ENCODE results near the gene GATC.
A peak's percentile ranks its signal among the peaks of the same experiment; 100 is the strongest.
"Not testable (repeated sequence)": the region's sequence is repeated elsewhere in the genome, so short reads cannot be mapped to it uniquely, and the experiment has no call there.

Gene GATC

GRCh38 chr12:120470150-120470784, 24.0 kb downstream of the GATC start:
- no peak for DNase-seq

- no peak for DNase-seq
Measured at GRCh38 chr12:120472521-120472920, 26.3 kb downstream of the GATC start.

- DNase-seq, result no peak
Measured at GRCh38 chr12:120473807-120474615, 27.8 kb downstream of the GATC start.

GRCh38 chr12:120474616-120474960, 28.3 kb downstream of the GATC start:
- DNase-seq, result no peak

GRCh38 chr12:120475643-120476042, 29.4 kb downstream of the GATC start:
- no peak for DNase-seq

- DNase-seq, result no peak
Measured at GRCh38 chr12:120479458-120479857, 33.2 kb downstream of the GATC start.

- no peak for DNase-seq
Measured at GRCh38 chr12:120480211-120480610, 34.0 kb downstream of the GATC start.

- DNase-seq, result no peak
Measured at GRCh38 chr12:120481022-120481767, 35.0 kb downstream of the GATC start.

- DNase-seq, result no peak
Measured at GRCh38 chr12:120483621-120484020, 37.4 kb downstream of the GATC start.

- no peak for DNase-seq
Measured at GRCh38 chr12:120485961-120486881, 40.0 kb downstream of the GATC start.

GRCh38 chr12:120487552-120487951, 41.3 kb downstream of the GATC start:
- not testable (repeated sequence) for DNase-seq

GRCh38 chr12:120488057-120488640, 41.9 kb downstream of the GATC start:
- no peak for DNase-seq

- no peak for DNase-seq
Measured at GRCh38 chr12:120489018-120489417, 42.8 kb downstream of the GATC start.

- no peak for DNase-seq
Measured at GRCh38 chr12:120490325-120490724, 44.1 kb downstream of the GATC start.

GRCh38 chr12:120490833-120491512, 44.7 kb downstream of the GATC start:
- no peak for DNase-seq

GRCh38 chr12:120495186-120495730, 49.0 kb downstream of the GATC start:
- DNase-seq, result no peak

GRCh38 chr12:120495731-120496412, 49.6 kb downstream of the GATC start, which contains the start of gene DYNLL1:
Gene DYNLL1, plus strand, starts transcription at chr12:120496113. Its CDS starts 309 bp downstream, at chr12:120496422.
- peak; percentile 93 for DNase-seq

GRCh38 chr12:120496413-120497340, 50.4 kb downstream of the GATC start:
- peak; percentile 24 for DNase-seq

- DNase-seq, result no peak
Measured at GRCh38 chr12:120497524-120498150, 51.4 kb downstream of the GATC start.

Measured in activated CD4-positive, alpha-beta T cell treated with anti-CD3 and anti-CD28 coated beads for 1 hour (primary cell).